Gastroesophageal sphincter (tissue), 3 donors: ENCODE measurements around the gene TXNDC9.

Experiments
- CTCF ChIP-seq, 4 experiments: fragments of 200-600 bp in 2 of 4; fragments of 450-650 bp in 2 of 4; sonication (generic) in 1 of 4; IDR thresholded peaks; one replicate each; pipeline ENCODE4 v1.5.1; 2017 to 2019; ENCODE audit warnings: antibody characterized with exemption in 4 of 4, mild to moderate bottlenecking in 2 of 4, moderate library complexity in 2 of 4
- EP300 ChIP-seq: sonication (generic); formaldehyde crosslinking; IDR thresholded peaks from one replicate; pipeline ENCODE4 v1.6.1; 2017; ENCODE audit warnings: antibody characterized with exemption, mild to moderate bottlenecking

DNA sequence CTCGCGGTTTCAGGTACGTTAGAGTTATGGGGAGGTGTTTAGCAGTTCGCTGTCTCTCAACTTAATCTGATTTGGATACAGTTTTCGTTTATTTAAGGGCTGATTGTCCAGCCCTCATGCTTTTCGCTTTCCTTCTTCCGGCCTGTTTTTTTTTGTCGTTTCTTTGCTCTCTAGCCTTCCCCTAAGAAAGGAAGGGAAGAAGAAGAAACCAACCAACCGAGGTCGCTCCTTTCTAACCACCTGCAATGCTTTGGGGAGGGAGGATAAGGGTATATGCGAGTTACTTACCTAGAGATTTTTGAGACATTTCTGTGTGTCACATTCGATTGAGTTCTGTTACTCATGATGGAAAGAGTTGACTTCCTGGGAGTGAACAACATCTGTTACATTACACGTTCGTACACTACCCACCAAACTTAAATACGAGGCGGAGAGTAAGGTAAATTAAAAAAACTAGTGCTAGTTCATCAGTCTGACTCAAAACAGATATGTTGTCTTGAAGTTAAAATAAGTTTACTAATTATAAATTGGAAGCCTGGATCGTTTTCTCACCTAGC lies 2.0 kb upstream of the TXNDC9 start:
- TF ChIP-seq CTCF (IDR thresholded peaks at IDR 0.05) (no peak), EP300 (no peak)
